ENCODE data around the gene PTPRC. TPM values are rescaled to one million over a fixed set of nuclear protein-coding genes. Genes with fewer than 3 reads are reported as not detected.

Gene PTPRC
- total RNA-seq, 2 experiments from 2014 or later = 700 to 862 TPM

DNA sequence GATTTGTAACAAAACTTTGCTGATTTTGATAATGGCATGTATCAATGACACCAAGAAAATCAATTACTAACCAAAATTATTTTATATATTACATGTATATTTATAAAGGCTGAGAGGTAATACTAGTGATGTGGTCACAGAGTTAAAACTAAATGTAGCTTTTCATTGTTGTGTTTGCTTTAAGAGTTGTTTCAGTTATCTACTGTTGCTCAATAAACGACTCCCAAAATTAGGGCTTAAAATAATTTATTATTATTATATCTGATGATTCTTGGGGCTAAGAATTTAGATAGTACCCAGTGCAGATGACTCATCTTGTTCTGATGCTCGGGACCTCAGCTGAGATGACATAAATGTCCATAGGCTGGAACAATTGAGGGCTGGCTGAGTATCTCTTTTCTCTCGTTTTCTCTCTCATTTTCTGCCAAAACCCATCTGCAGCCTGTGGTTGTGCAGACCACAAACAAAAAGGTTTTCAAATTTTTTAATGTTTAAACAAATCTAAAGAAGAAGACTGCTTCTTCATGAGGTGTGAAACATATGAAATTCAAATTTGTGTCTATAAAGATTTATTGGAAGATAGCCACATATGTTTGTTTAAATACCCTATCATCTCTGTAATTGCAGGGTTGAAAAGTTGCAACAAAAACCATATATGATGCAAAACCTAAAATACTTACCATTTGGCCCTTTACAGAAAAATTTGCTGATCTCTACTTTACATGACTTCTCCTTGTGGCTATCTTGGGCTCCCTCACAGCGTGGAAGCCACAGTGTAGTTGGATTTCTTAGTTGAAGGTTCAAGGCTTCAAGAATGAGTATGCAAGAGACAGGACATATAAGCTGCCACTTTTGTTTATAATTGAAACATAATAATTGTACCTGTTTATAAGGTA is 14.8 kb upstream of the PTPRC start:
- Mint-ChIP-seq H3K27me3 (no peaks in the 10 kb centered on the region), H3K27ac (peak overlapping the region; percentile 78), H3K4me3 (peak overlapping the region; percentile 35), H3K36me3 (ENCODE audit: low read depth) (peaks cover 22% of the 10 kb centered on the region), H3K4me1 (peaks cover 93% of the 10 kb centered on the region), H3K9me3 (peaks cover 14% of the 10 kb centered on the region)
- POLR2A ChIA-PET = interaction anchor here (0.6 to 0.9 kb wide), 2 partner anchors 15 to 26 kb away, joined by 3 read pairs; partner anchors contain the start of gene PTPRC
- CTCF ChIA-PET = interaction anchor here (1.6 to 6.9 kb wide), 2 partner anchors 10 to 12 kb away, joined by 3 to 109 read pairs; partner anchors contain the start of gene PTPRC
- DNase-seq = peak; percentile 48

DNA sequence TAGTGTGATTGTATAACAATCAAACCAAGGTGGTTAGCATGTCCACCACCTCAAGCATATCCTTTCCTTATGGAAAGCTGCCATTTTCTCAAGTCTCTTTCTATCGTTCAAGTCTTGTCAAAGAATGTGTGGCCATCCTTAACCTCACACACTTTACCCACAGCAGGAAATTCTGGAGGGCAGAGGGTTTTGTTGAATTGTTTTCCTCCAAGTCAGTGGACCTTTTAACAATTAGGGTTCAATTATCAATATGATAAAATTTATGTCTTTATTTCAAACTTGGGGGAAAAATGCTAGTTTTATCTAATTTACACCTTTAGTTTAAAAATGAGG is 14.2 kb upstream of the PTPRC start:
- peaks cover 93% of the 10 kb centered on the region for H3K4me1 Mint-ChIP-seq
- H3K27ac Mint-ChIP-seq = peak overlapping the region; percentile 78
- peaks cover 14% of the 10 kb centered on the region for H3K9me3 Mint-ChIP-seq
- ChIA-PET CTCF (interaction anchor here (1.3 to 6.9 kb wide), 3 partner anchors 11 to 31 kb away, joined by 3 to 109 read pairs (median 5); partner anchors contain the start of gene PTPRC), POLR2A (interaction anchor here (0.6 to 0.9 kb wide), 2 partner anchors 14 to 27 kb away, joined by 3 read pairs; partner anchors contain the start of gene PTPRC)
- H3K27me3 Mint-ChIP-seq = no peaks in the 10 kb centered on the region
- H3K36me3 Mint-ChIP-seq (ENCODE audit: low read depth) = peaks cover 26% of the 10 kb centered on the region
- DNase-seq = no peak
- H3K4me3 Mint-ChIP-seq = peak overlapping the region; percentile 35

DNA sequence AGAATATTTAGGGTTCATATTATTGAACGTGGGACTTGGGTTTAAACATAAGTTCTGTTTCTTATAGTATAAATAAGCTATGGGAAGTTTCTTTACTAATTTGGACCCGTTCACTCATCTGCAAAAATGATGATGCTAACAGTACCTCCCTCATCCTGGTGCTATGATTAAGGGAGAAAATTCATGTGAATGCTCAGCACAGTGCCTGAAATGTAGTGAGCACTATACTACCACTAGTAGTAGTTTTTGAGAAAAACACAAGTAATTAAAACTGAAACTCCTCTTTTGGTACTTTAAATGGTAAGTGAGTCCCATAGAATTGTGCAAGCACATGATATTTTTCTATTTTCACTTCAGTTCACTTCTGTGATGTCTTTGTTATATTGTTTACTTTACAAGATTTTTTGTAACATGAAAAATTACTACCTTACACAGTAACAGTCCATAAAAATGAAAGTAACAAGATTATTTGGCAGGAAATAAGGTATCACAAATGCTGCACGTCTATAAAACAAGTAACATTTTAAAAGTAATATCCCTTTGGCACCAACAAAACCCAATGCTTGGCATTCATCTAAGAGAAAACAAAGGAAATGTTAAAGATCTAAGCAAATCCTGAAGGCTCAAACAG is 11.3 kb upstream of the PTPRC start:
- H3K4me3 Mint-ChIP-seq = peak overlapping the region; percentile 59
- peak overlapping the region; percentile 91 for H3K27ac Mint-ChIP-seq
- ChIA-PET CTCF (interaction anchor here (0.6 to 1.0 kb wide), 3 partner anchors 9 to 41 kb away, joined by 3 to 4 read pairs (median 3); no protein-coding TSS in a partner anchor), POLR2A (no interaction called here)
- DNase-seq = no peak
- H3K27me3 Mint-ChIP-seq = no peaks in the 10 kb centered on the region
- peaks cover 14% of the 10 kb centered on the region for H3K9me3 Mint-ChIP-seq
- H3K36me3 Mint-ChIP-seq (ENCODE audit: low read depth) = peaks cover 36% of the 10 kb centered on the region
- H3K4me1 Mint-ChIP-seq = peaks cover 92% of the 10 kb centered on the region

DNA sequence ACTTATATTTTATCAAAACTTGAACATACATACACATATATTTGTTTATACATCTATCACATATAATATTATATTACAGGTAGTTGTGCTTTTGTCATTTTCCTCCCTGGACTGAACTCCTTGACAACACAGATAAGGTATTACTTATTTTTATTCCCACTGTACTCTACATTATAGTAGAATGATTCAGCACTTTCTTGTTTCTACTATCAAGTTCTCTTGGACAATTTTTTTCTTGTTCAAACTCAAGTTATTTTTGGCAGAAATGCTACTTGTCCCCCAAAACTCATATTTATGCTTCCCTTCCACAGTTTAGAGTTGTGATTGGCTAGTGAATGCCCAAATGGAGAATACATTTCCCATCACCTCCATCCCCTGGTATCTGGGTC is 10.8 kb upstream of the PTPRC start:
- peak overlapping the region; percentile 59 for H3K4me3 Mint-ChIP-seq
- peak overlapping the region; percentile 91 for H3K27ac Mint-ChIP-seq
- ChIA-PET POLR2A (no interaction called here), CTCF (no interaction called here)
- H3K4me1 Mint-ChIP-seq = peaks cover 91% of the 10 kb centered on the region
- DNase-seq = no peak
- H3K27me3 Mint-ChIP-seq = no peaks in the 10 kb centered on the region
- peaks cover 38% of the 10 kb centered on the region for H3K36me3 Mint-ChIP-seq (ENCODE audit: low read depth)
- H3K9me3 Mint-ChIP-seq = peaks cover 16% of the 10 kb centered on the region

DNA sequence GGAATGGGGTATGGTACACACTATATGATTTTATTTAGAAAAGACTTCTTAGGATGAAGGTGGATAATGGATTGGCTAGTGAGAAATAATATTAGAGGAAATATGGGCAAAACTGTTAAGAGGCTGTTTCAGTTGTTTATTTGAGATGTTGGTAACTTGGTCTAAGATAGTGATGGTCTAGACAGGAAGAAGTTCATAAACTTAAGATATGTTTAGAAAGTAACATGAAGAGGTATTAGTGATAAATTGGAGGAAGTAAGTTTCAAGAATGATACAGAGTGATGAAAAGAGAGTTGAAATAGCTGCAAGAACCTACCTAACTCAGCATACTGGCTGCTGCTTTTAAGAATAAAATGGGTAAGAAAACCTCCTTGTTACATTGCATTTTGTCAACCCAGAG is 9.2 kb upstream of the PTPRC start:
- H3K4me1 Mint-ChIP-seq = peaks cover 94% of the 10 kb centered on the region
- H3K9me3 Mint-ChIP-seq = peaks cover 27% of the 10 kb centered on the region
- H3K4me3 Mint-ChIP-seq = no peak overlapping the region
- H3K27ac Mint-ChIP-seq = no peak overlapping the region
- no peak for DNase-seq
- ChIA-PET CTCF (interaction anchor here (0.8 kb wide), 1 partner anchor 22 kb away, joined by 3 read pairs; no protein-coding TSS in a partner anchor), POLR2A (no interaction called here)
- H3K27me3 Mint-ChIP-seq = no peaks in the 10 kb centered on the region
- H3K36me3 Mint-ChIP-seq (ENCODE audit: low read depth) = peaks cover 53% of the 10 kb centered on the region

DNA sequence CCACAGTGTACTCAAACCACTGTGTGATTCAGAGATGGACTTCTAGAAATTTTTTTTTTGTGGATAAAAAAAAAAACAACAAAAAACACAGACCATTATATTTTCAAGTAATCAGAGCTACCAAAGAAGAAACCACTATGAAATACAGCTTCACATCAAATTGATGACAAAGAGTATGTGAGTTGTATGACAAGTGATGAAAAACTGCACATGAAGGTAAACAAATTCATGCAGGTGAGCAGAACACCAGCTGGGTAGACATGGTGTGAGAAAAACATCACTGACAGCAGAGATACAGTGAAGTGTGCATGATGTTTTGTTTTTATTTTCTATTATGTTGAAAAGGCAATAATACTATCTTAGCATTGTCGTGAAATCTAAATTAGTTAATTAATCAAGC is 8.0 kb upstream of the PTPRC start:
- Mint-ChIP-seq H3K9me3 (peaks cover 35% of the 10 kb centered on the region), H3K4me3 (no peak overlapping the region), H3K36me3 (ENCODE audit: low read depth) (peaks cover 55% of the 10 kb centered on the region), H3K4me1 (peaks cover 91% of the 10 kb centered on the region), H3K27me3 (no peaks in the 10 kb centered on the region), H3K27ac (no peak overlapping the region)
- ChIA-PET CTCF (interaction anchor here (1.5 to 10.6 kb wide), 2 partner anchors 9 to 19 kb away, joined by 6 to 109 read pairs; no protein-coding TSS in a partner anchor), POLR2A (no interaction called here)
- no peak for DNase-seq

DNA sequence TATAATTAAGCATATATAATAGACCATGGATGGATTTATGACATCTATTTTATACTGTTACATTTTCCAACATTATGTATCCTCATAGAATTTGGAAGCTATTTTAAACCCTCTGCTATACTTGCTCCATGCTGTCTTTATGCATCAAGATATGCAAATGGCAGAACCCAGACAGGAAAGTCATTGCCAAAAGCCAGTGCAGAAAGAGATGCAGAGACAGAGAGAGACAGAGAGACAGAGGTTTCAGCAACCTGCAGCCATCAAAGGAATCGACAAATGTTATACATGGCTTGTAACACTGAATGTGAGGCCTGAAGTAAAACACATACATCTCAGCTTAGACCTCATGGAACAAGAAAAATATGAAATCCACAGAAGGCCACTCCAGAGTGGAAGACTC is 7.5 kb upstream of the PTPRC start:
- H3K9me3 Mint-ChIP-seq = peaks cover 33% of the 10 kb centered on the region
- no peak overlapping the region for H3K4me3 Mint-ChIP-seq
- no peaks in the 10 kb centered on the region for H3K27me3 Mint-ChIP-seq
- H3K36me3 Mint-ChIP-seq (ENCODE audit: low read depth) = peaks cover 52% of the 10 kb centered on the region
- no peak for DNase-seq
- H3K4me1 Mint-ChIP-seq = peaks cover 91% of the 10 kb centered on the region
- CTCF ChIA-PET = interaction anchor here (1.5 to 10.6 kb wide), 2 partner anchors 9 to 18 kb away, joined by 6 to 109 read pairs; no protein-coding TSS in a partner anchor
- H3K27ac Mint-ChIP-seq = no peak overlapping the region
- POLR2A ChIA-PET = no interaction called here

DNA sequence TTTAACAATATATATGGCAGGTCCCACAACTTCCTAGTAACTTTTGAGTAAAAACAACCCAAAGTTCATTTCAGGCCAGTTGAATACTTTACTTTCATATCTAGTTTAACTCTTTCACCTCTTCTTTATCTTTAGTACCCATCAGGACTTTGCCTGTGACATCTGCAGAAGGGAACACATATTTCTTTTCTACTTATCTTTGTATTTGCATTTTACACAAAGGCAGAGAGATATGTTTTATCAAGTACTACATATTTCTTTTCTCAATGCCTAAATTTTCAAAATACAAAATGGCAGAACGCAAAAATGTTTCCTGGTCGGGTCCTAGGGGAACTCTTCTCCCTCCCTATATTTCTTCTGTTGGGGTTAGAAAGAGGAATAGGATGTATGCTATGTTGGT is 6.8 kb upstream of the PTPRC start:
- POLR2A ChIA-PET = no interaction called here
- CTCF ChIA-PET = interaction anchor here (1.5 to 10.6 kb wide), 2 partner anchors 10 to 18 kb away, joined by 6 to 109 read pairs; no protein-coding TSS in a partner anchor
- no peak overlapping the region for H3K27ac Mint-ChIP-seq
- DNase-seq = no peak
- no peak overlapping the region for H3K4me3 Mint-ChIP-seq
- H3K9me3 Mint-ChIP-seq = peaks cover 26% of the 10 kb centered on the region
- H3K4me1 Mint-ChIP-seq = peaks cover 91% of the 10 kb centered on the region
- H3K27me3 Mint-ChIP-seq = no peaks in the 10 kb centered on the region
- H3K36me3 Mint-ChIP-seq (ENCODE audit: low read depth) = peaks cover 46% of the 10 kb centered on the region

DNA sequence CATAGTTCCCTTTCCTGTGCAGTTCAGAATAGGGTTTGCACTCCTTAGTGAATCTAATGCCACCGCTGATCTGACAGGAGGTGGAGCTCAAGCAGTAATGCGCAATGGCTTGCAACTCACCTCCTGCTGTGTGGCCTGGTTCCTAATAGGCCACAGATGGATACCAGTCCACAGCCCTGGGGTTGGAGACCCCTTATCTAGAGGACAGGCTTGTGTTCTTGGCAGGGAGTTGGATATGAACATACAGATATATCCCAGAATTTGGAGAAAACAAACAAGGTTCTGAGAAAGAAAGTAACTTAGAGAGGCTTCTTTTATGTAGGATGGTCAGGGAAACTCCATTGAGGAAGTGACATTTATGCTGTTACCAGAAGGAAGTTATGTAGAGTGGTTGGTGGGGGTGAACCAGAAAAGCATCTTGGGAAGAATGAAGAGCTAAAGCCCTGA is 5.1 kb upstream of the PTPRC start:
- Mint-ChIP-seq H3K4me3 (no peak overlapping the region), H3K36me3 (ENCODE audit: low read depth) (peaks cover 42% of the 10 kb centered on the region), H3K4me1 (peaks cover 87% of the 10 kb centered on the region), H3K27ac (peak overlapping the region; percentile 10), H3K9me3 (peaks cover 20% of the 10 kb centered on the region), H3K27me3 (no peaks in the 10 kb centered on the region)
- POLR2A ChIA-PET = no interaction called here
- no peak for DNase-seq
- CTCF ChIA-PET = interaction anchor here (1.0 to 10.6 kb wide), 5 partner anchors 11 to 107 kb away, joined by 3 to 109 read pairs (median 6); no protein-coding TSS in a partner anchor

DNA sequence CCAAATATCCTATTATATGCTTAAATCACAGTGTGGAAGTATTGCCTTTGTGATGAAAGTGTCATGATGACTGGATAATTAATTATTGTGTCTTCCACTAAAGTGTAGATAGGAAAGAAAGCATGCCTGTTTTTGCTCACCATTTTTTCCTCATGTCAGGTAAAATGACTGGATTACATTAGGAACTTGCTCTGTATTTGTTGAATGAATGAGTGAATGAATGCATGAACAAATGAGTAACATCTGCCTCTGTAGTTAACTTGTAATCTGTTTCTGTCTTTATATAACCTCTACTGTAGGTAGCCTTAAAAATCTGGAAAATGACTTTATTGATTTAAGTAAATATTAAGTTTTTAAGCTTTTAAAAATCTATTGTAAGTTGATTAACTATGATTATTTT is 2.9 kb upstream of the PTPRC start:
- DNase-seq = no peak
- H3K27ac Mint-ChIP-seq = peak overlapping the region; percentile 95
- no peak overlapping the region for H3K4me3 Mint-ChIP-seq
- POLR2A ChIA-PET = no interaction called here
- H3K36me3 Mint-ChIP-seq (ENCODE audit: low read depth) = peaks cover 47% of the 10 kb centered on the region
- CTCF ChIA-PET = interaction anchor here (1.2 to 10.6 kb wide), 8 partner anchors 9 to 109 kb away, joined by 3 to 109 read pairs (median 6); no protein-coding TSS in a partner anchor
- no peaks in the 10 kb centered on the region for H3K27me3 Mint-ChIP-seq
- peaks cover 70% of the 10 kb centered on the region for H3K4me1 Mint-ChIP-seq
- peaks cover 20% of the 10 kb centered on the region for H3K9me3 Mint-ChIP-seq

DNA sequence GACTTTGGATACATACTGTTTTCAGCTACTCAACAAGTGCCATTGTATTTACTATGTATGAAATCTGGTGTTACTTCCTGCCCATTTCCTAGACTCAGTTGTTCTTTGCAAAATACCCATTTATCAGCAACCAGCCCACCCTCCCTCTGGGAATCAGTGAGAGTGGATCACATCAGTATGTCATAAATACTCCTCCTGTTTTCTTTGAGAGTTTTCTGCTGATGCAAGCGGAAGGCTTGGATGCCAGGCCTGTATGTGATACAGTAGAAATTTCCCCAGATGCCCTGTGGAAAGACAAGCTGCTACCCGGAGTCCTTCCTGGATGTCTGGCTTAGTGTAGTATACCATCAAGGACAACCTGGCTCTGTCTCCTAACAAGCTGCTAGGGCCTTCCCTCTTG is 2.4 kb upstream of the PTPRC start:
- Mint-ChIP-seq H3K4me3 (peak overlapping the region; percentile 63), H3K27ac (peak overlapping the region; percentile 95), H3K9me3 (peaks cover 20% of the 10 kb centered on the region), H3K4me1 (peaks cover 65% of the 10 kb centered on the region), H3K27me3 (no peaks in the 10 kb centered on the region), H3K36me3 (ENCODE audit: low read depth) (peaks cover 48% of the 10 kb centered on the region)
- CTCF ChIA-PET = interaction anchor here (1.2 to 10.6 kb wide), 7 partner anchors 10 to 110 kb away, joined by 3 to 109 read pairs (median 6); no protein-coding TSS in a partner anchor
- POLR2A ChIA-PET = interaction anchor here (1.0 kb wide), 1 partner anchor 24 kb away, joined by 3 read pairs; no protein-coding TSS in a partner anchor
- no peak for DNase-seq

DNA sequence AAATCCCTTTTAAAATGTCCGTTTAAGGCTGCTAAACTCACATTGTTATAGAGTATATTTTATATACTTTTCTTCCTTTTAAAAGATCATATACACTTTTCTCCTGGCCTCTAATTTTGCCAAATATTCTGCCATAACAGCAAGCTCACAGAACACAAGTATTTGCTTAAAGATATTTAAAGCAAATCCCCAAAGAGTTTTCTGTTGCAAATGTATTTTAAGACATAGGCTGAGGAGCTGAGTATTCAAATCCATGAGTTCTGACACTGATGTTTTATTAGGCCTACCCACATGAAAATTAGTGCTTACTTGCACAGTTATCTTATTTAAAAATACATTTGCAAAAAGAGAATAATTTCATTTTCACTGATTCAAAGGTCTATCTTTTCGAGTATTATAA is 1.7 kb upstream of the PTPRC start:
- Mint-ChIP-seq H3K9me3 (peaks cover 20% of the 10 kb centered on the region), H3K27me3 (no peaks in the 10 kb centered on the region), H3K36me3 (ENCODE audit: low read depth) (peaks cover 50% of the 10 kb centered on the region), H3K4me3 (peak overlapping the region; percentile 63), H3K27ac (peak overlapping the region; percentile 95), H3K4me1 (peaks cover 58% of the 10 kb centered on the region)
- DNase-seq = no peak
- ChIA-PET CTCF (interaction anchor here (1.2 to 10.6 kb wide), 4 partner anchors 10 to 28 kb away, joined by 3 to 109 read pairs (median 25); no protein-coding TSS in a partner anchor), POLR2A (interaction anchor here (0.7 to 1.9 kb wide), 3 partner anchors 24 to 330 kb away, joined by 3 to 5 read pairs (median 4); no protein-coding TSS in a partner anchor)
